IPS-11a (cell line): ENCODE measurements around the gene MEIS2.
A peak's percentile ranks its signal among the peaks of the same experiment; 100 is the strongest.

Experiments used
- H3K4me3 ChIP-seq: one replicate; pipeline ENCODE4 v1.5.1; 2013; ENCODE audit warnings: low read depth, low read length, control low read depth

The MEIS2 gene

GRCh38 chr15:37112971-37113670, 12.8 kb upstream of the MEIS2 start:
- H3K4me3 ChIP-seq = no peak overlapping the region

GRCh38 chr15:37112171-37112570, 11.8 kb upstream of the MEIS2 start:
- no peak overlapping the region for H3K4me3 ChIP-seq

GRCh38 chr15:37111427-37111717, 11.0 kb upstream of the MEIS2 start:
- H3K4me3 ChIP-seq = no peak overlapping the region

DNA sequence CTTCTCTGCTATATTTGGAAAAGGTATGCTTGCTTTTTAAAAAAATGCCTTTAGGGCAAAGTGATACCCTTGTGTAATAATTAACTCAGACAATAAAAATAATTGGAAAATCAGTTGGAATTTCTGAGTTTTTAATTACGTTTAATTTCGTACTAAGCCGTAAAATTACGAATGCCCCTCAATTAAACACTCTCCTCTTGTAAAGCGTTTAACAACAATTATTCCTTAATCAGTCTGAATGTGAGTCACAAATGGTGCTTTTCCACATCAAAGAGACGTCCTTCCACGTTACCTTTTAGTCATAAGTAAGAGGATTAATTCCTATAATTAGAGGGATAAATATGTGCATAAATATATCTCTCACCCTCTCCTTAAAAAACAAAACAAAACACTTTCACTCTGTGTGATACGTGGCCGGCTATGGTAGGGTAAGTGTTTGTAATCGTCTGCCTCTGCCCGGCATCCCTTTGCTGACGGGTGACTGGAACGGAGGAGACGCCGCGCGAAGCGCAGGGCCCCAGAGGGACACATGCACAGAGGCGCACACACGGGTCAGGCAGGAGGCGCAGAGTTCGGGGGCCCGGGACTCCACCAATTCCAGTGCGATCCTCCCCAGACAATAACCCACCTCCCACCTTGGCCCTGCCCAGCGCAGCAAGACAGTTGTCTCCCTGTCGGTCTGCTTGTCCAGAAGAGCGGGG, 9.7 kb upstream of the MEIS2 start:
- no peak overlapping the region for H3K4me3 ChIP-seq

DNA sequence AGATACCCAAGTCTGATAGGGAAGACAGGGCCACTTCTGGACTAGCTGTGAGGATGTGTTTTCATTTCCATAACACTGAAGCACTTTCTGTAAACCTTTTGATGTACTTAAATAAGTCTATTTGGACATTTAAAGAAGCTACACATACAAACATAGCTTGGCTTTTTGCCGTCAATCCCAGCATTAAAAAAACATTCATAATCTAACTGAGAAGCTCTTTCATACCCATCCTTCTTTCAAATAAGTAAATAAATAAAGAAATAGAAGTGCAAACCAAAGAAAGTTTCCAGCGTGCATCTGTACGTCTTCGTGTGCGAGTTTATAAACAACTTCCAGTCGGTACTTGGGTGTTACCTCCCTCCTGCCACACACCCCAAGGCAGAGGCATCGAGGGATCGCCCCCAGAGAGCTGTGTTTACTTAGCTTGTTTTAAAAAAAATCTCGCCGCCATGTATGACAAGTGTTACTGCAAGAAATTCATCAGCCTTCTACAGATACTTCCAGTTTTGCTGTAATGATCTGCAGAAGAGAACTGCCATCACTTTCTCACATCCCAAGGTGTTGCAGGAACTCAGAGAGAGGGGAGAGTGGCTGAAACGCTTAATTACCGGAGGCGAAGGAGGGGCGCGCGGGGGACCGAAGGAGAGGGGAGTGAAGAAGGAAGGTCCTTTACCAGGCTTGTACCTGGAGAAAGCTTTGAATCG, 9.0 kb upstream of the MEIS2 start:
- H3K4me3 ChIP-seq = no peak overlapping the region

GRCh38 chr15:37108381-37109167, 8.2 kb upstream of the MEIS2 start:
- H3K4me3 ChIP-seq = no peak overlapping the region

GRCh38 chr15:37107744-37108380, 7.5 kb upstream of the MEIS2 start:
- no peak overlapping the region for H3K4me3 ChIP-seq

- H3K4me3 ChIP-seq = peak overlapping the region; percentile 20
These were observed 6.9 kb upstream of the MEIS2 start for GRCh38 chr15:37107071-37107743.

GRCh38 chr15:37106490-37107001, 6.2 kb upstream of the MEIS2 start:
- H3K4me3 ChIP-seq = no peak overlapping the region

DNA sequence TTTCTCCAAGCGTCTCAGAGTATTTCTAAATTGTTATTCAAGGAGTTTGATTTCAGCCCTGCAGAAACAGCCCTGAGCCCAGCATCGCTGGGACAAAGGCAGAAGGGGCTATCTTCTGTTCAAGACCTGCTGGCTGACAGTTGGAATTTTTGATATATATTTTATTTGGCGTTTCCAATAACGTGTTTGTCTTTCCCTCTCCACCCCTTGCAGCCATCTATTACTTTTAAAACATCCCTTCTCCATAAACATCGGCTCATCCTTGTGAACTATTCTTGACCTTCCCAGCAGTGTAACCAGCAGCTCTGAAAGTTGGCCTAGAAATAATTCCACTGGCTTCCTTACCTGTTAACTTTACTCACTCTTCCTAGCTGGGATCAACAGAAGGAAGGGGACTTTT, 5.5 kb upstream of the MEIS2 start:
- no peak overlapping the region for H3K4me3 ChIP-seq

GRCh38 chr15:37105029-37105428, 4.7 kb upstream of the MEIS2 start:
- no peak overlapping the region for H3K4me3 ChIP-seq

DNA sequence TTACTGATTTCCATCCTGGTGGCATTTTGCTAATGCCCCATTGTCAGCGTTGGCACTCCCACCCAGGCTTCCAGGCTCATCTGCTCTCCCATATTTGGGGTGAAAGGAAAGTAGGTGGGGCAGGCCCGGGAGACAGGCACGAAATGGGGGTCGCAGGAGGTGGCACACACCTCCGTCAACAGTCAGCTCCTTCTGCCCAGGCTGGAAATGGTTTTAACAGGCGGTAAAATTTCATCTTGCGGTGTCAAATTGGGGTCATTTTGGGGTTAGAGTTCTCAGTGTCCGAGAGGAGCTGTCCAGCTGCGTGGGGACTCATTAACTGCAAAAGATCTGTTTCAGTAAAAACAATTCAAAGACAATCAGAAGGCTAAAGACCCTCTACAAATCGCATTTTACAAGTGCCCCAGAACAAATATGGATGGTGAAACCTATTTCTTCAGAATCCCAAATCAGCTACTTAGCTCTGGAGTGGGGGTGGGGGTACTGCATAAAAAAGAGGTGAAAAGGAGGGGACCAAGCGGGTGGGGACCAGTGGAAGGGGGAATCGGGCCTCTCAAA, 4.2 kb upstream of the MEIS2 start:
- no peak overlapping the region for H3K4me3 ChIP-seq

DNA sequence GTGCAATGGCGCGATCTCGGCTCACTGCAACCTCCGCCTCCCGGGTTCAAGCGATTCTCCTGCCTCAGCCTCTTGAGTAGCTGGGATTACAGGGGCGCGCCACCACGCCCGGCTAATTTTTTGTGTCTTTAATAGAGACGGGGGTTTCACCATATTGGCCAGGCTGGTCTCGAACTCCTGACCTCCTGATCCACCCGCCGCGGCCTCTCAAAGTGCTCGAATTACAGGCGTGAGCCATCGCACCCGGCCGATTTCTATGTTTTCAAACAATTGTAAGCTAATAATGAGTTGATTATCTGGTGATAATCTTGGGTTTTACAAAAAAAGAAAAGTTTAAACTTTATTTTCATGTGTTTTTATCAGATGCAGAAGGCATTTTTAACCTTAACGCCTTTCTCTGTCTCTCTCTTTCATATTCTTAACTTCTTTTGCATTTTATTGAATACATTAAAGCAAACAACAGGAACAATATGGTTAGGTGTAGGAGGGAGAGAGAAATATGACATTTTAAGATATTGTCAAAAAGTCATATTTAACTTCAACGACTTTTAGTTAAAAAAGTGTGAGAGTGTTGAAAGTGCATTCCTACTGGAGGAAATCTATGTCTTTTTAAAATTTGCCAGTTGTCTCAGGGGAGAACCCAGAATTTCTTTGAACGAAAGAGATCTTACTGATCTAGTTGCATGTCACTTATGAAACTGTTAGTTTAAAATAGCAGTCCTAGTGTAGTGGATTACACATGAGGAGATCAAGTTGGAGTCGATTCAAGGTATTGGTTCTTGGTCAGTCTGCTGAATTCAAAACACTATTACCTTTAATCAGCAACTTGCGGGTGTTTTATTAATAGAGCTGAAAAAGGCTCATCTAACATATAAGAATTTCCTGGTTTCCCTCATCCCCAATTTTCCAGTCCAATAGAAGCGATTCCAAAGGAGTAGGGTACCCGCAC, 3.4 kb upstream of the MEIS2 start:
- no peak overlapping the region for H3K4me3 ChIP-seq

- H3K4me3 ChIP-seq = no peak overlapping the region
These were observed 2.8 kb upstream of the MEIS2 start for GRCh38 chr15:37103163-37103435.

GRCh38 chr15:37102305-37103162, 2.2 kb upstream of the MEIS2 start:
- H3K4me3 ChIP-seq = no peak overlapping the region

DNA sequence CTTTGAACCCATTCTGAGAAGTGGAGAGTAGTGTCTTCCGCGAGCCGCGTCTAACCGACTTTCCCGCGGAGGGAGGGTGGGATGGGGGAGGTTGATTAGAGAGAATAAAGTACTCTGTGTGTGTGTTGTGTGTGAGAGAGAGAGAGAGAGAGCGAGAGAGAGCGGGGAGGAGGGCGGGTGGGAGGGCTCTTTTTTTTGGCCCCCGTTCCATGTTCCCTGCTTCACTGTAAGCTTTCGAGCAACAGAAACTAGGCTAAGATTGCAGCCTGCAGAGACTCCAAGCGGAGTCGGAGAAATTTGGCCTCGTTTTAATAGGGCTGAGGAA, 1.6 kb upstream of the MEIS2 start:
- H3K4me3 ChIP-seq = peak overlapping the region; percentile 58

DNA sequence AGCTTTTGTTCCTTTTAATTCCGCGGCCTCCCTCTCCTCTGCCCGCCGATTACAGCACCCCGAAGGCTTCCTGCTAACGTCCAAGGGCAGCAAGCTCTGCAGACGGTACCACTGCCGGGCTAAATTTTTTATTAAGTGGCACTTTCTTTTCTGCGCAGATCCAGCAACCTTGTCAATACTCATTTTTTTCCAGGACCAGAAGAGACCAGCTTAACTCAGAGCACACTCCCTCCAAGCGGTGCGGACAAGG, 542 bp upstream of the MEIS2 start:
- peak overlapping the region; percentile 58 for H3K4me3 ChIP-seq

DNA sequence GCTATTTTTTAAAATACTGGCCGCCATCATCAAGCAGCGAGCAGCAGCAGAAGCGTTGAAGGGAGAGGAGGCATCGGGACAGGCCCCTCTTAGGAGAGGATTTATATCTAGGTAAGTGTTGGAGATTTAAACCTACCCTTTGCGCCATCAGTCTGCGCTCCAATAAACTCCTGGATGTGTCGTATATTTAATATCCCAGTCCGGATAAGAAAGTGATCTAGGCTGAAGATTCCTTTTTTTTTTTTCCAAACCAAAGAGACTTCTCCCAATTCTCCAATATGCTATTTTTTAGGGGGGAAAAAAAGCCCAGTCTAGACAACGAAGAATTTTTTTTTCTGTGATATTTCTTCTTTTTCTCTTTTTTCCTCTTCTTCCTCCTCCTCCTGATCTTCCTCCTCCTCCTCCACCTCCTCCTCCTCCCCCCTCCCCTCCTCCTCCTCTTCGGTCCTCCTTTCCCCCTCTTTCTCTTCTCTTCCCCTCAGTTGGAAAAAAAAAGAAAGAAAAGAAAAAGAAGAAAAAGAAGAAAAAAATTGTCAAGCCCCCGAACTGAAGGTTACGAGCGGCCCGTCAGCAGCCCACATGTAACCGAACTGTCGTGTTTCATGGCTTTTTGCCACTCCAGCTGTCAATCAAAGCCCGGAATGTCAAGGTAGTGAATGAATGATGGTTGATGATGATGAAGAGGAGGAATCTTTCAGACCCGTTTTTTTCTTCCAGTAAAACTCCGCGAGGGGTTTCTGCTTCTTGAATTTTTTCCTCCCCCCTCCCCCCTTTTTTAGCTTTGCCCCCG, 835 bp downstream of the MEIS2 start:
- H3K4me3 ChIP-seq = peak overlapping the region; percentile 13
